Measurements from ENCODE around the gene CHRND. TPM values are rescaled to one million over a fixed set of nuclear protein-coding genes. Genes with fewer than 3 reads are reported as not detected.

Gene CHRND
- total RNA-seq, 1 experiment from 2014 or later: not detected

GRCh38 chr2:232501331-232501771 lies 24.6 kb upstream of the CHRND start:
- DNase-seq (ENCODE audit: low spot score): no peak
- in situ Hi-C loops (cut with HindIII; ENCODE audit: low sequenced_read_pairs): no loop called here

- in situ Hi-C loops (cut with HindIII; ENCODE audit: low sequenced_read_pairs): no loop called here
- no peak for DNase-seq (ENCODE audit: low spot score)
Measured at GRCh38 chr2:232501794-232502390, 24.1 kb upstream of the CHRND start.

GRCh38 chr2:232502511-232502910 lies 23.4 kb upstream of the CHRND start:
- in situ Hi-C loops (cut with HindIII; ENCODE audit: low sequenced_read_pairs): no loop called here
- no peak for DNase-seq (ENCODE audit: low spot score)

GRCh38 chr2:232502911-232503808 lies 22.8 kb upstream of the CHRND start:
- peak; percentile 60 for DNase-seq (ENCODE audit: low spot score)
- in situ Hi-C loops (cut with HindIII; ENCODE audit: low sequenced_read_pairs): no loop called here

GRCh38 chr2:232503809-232504323 lies 22.1 kb upstream of the CHRND start:
- in situ Hi-C loops (cut with HindIII; ENCODE audit: low sequenced_read_pairs): no loop called here
- no peak for DNase-seq (ENCODE audit: low spot score)

- in situ Hi-C loops (cut with HindIII; ENCODE audit: low sequenced_read_pairs): no loop called here
Measured at GRCh38 chr2:232504438-232504837, 21.5 kb upstream of the CHRND start.

GRCh38 chr2:232505856-232506255 lies 20.1 kb upstream of the CHRND start:
- no peak for DNase-seq (ENCODE audit: low spot score)
- in situ Hi-C loops (cut with HindIII; ENCODE audit: low sequenced_read_pairs): no loop called here

More at GRCh38 chr2:232504438-232504837, 21.5 kb upstream of the CHRND start:
- DNase-seq (ENCODE audit: low spot score): no peak

- in situ Hi-C loops (cut with HindIII; ENCODE audit: low sequenced_read_pairs): no loop called here
- no peak for DNase-seq (ENCODE audit: low spot score)
Measured at GRCh38 chr2:232506709-232507108, 19.3 kb upstream of the CHRND start.

- in situ Hi-C loops (cut with HindIII; ENCODE audit: low sequenced_read_pairs): no loop called here
- no peak for DNase-seq (ENCODE audit: low spot score)
Measured at GRCh38 chr2:232508251-232508650, 17.7 kb upstream of the CHRND start.

- DNase-seq (ENCODE audit: low spot score): no peak
- in situ Hi-C loops (cut with HindIII; ENCODE audit: low sequenced_read_pairs): no loop called here
Measured at GRCh38 chr2:232511336-232511890, 14.5 kb upstream of the CHRND start.

- in situ Hi-C loops (cut with HindIII; ENCODE audit: low sequenced_read_pairs): no loop called here
- DNase-seq (ENCODE audit: low spot score): no peak
Measured at GRCh38 chr2:232512602-232513001, 13.4 kb upstream of the CHRND start.

GRCh38 chr2:232513353-232513752 lies 12.6 kb upstream of the CHRND start:
- no peak for DNase-seq (ENCODE audit: low spot score)
- in situ Hi-C loops (cut with HindIII; ENCODE audit: low sequenced_read_pairs): no loop called here

GRCh38 chr2:232515639-232516038 lies 10.3 kb upstream of the CHRND start:
- DNase-seq (ENCODE audit: low spot score): no peak
- in situ Hi-C loops (cut with HindIII; ENCODE audit: low sequenced_read_pairs): no loop called here

GRCh38 chr2:232516551-232516950 lies 9.4 kb upstream of the CHRND start:
- DNase-seq (ENCODE audit: low spot score): no peak
- in situ Hi-C loops (cut with HindIII; ENCODE audit: low sequenced_read_pairs): no loop called here

GRCh38 chr2:232518844-232519243 lies 7.1 kb upstream of the CHRND start:
- in situ Hi-C loops (cut with HindIII; ENCODE audit: low sequenced_read_pairs): no loop called here
- no peak for DNase-seq (ENCODE audit: low spot score)

GRCh38 chr2:232519581-232520438 lies 6.2 kb upstream of the CHRND start, which contains the start of gene PRSS56:
Gene PRSS56, plus strand, starts transcription at chr2:232520388. Its CDS starts 211 bp downstream, at chr2:232520599.
- no peak for DNase-seq (ENCODE audit: low spot score)
- in situ Hi-C loops (cut with HindIII; ENCODE audit: low sequenced_read_pairs): no loop called here

GRCh38 chr2:232520489-232520888 lies 5.5 kb upstream of the CHRND start:
- DNase-seq (ENCODE audit: low spot score): no peak
- in situ Hi-C loops (cut with HindIII; ENCODE audit: low sequenced_read_pairs): no loop called here

- no peak for DNase-seq (ENCODE audit: low spot score)
- in situ Hi-C loops (cut with HindIII; ENCODE audit: low sequenced_read_pairs): no loop called here
Measured at GRCh38 chr2:232521098-232521497, 4.9 kb upstream of the CHRND start.

GRCh38 chr2:232521959-232522622 lies 3.9 kb upstream of the CHRND start:
- peak; percentile 41 for DNase-seq (ENCODE audit: low spot score)
- in situ Hi-C loops (cut with HindIII; ENCODE audit: low sequenced_read_pairs): no loop called here

Data from G401 (cell line).